GM12878 (cell line): Measurements from ENCODE around the gene C9orf78. TPM values are rescaled to one million over a fixed set of nuclear protein-coding genes. Genes with fewer than 3 reads are reported as not detected.

Experiments
- ATAC-seq: fragments of 200-7000 bp; cut with Tn5 transposase; 3 replicates; pipeline ENCODE4 v1.9.1; 2020; ENCODE audit warnings: mild to moderate bottlenecking, moderate library complexity
- BruUV-seq: library from RNA; stranded (reverse); fragments of 400-500 nt; replicated peaks from 2 replicates; lab custom pipeline; 2021; lab: Mats Ljungman, UMichigan
- CTCF ChIA-PET: fragments of 300-600 bp; sonication (Branson Sonifier 250); formaldehyde crosslinking; extraction: SDS; loops from one replicate; lab custom pipeline; 2021; ENCODE audit warnings: inconsistent platforms; lab: Yijun Ruan, JAX
- POLR2A ChIA-PET: fragments of 350-600 bp; formaldehyde crosslinking; extraction: SDS; loops from one replicate; lab custom pipeline; 2021; ENCODE audit warnings: inconsistent platforms; lab: Charles Lee
- RAD21 ChIA-PET: fragments of 300-600 bp; sonication (Branson Sonifier 250); formaldehyde crosslinking; loops from one replicate; lab custom pipeline; 2023; ENCODE audit warnings: antibody characterized with exemption; ENCODE audit not compliant: unreplicated experiment; lab: Charles Lee
- SMC1A ChIA-PET: fragments of 300-600 bp; sonication (Branson Sonifier 250); formaldehyde crosslinking; loops from one replicate; lab custom pipeline; 2023; ENCODE audit not compliant: unreplicated experiment, uncharacterized antibody; lab: Charles Lee
- DNase-seq: peaks from one replicate; pipeline ENCODE4 v3.0.0-alpha.2; 2011; ENCODE audit warnings: low read depth, low spot score
- FAIRE-seq: peaks from 3 replicates; lab custom pipeline; 2011; peaks lifted over from hg19 to GRCh38; lab: Jason Lieb, UNC
- H2AFZ ChIP-seq: 2 replicates; pipeline ENCODE4 v1.6.0; 2011; ENCODE audit warnings: low read depth, low read length, control low read depth; ENCODE audit not compliant: control insufficient read depth
- H3K27ac ChIP-seq: 2 replicates; pipeline ENCODE4 v1.5.1; 2011; ENCODE audit warnings: control low read depth; ENCODE audit not compliant: control insufficient read depth, insufficient read depth
- H3K27me3 ChIP-seq, 2 experiments: replicated peaks in 1 of 2; 2 replicates each; pipeline versions ENCODE4 v1.6.0 to v1.6.1; 2011; ENCODE audit warnings: low read length in 1 of 2; ENCODE audit not compliant: control insufficient read depth in 2 of 2, insufficient read depth in 2 of 2
- H3K36me3 ChIP-seq, 2 experiments: 2 replicates each; pipeline ENCODE4 v1.5.1; 2011; ENCODE audit warnings: low read length in 1 of 2; ENCODE audit not compliant: control insufficient read depth in 2 of 2, insufficient read depth in 2 of 2
- H3K4me1 ChIP-seq: 2 replicates; pipeline ENCODE4 v1.6.1; 2011; ENCODE audit warnings: mild to moderate bottlenecking, low read length, moderate library complexity, mixed read lengths; ENCODE audit not compliant: control insufficient read depth, insufficient read depth
- H3K4me2 ChIP-seq: 2 replicates; pipeline ENCODE4 v1.6.0; 2011; ENCODE audit warnings: control low read depth; ENCODE audit not compliant: control insufficient read depth, insufficient read depth
- H3K4me3 ChIP-seq: fragments of 200-600 bp; sonication (generic); 2 replicates; pipeline ENCODE4 v1.5.1; 2016
- H3K79me2 ChIP-seq: 2 replicates; pipeline ENCODE4 v1.6.0; 2011; ENCODE audit warnings: low read length; ENCODE audit not compliant: control insufficient read depth, insufficient read depth
- H3K9ac ChIP-seq: 2 replicates; pipeline ENCODE4 v1.8.0; 2011; ENCODE audit warnings: low read length, control low read depth, mixed read lengths; ENCODE audit not compliant: control insufficient read depth, insufficient read depth
- H3K9me3 ChIP-seq: replicated peaks from 3 replicates; pipeline ENCODE4 v1.5.1; 2011; ENCODE audit warnings: mild to moderate bottlenecking, low read length; ENCODE audit not compliant: control insufficient read depth, insufficient read depth
- H4K20me1 ChIP-seq: 2 replicates; pipeline ENCODE4 v1.6.0; 2011; ENCODE audit not compliant: control insufficient read depth, insufficient read depth
- EED ChIP-seq: sonication (generic); IDR thresholded peaks from 2 replicates; pipeline ENCODE4 v1.6.1; 2016; ENCODE audit warnings: antibody characterized with exemption, low read depth
- EZH2 ChIP-seq: IDR thresholded peaks from 2 replicates; pipeline ENCODE4 v1.6.1; 2012; ENCODE audit warnings: low read depth, mild to moderate bottlenecking, control low read depth, inconsistent platforms, low read length, borderline replicate concordance; ENCODE audit not compliant: control insufficient read depth
- HDAC6 ChIP-seq: fragments of 200-600 bp; sonication (generic); IDR thresholded peaks from one replicate; pipeline ENCODE4 v1.8.0; 2017; ENCODE audit warnings: antibody characterized with exemption; ENCODE audit not compliant: unreplicated experiment
- MEF2B ChIP-seq: fragments of 450-650 bp; IDR thresholded peaks from 2 replicates; pipeline ENCODE4 v1.6.1; 2018; ENCODE audit warnings: mild to moderate bottlenecking, moderate library complexity; ENCODE audit not compliant: partially characterized antibody, poor library complexity, severe bottlenecking
- NR2C2 ChIP-seq: IDR thresholded peaks from 2 replicates; pipeline ENCODE4 v1.6.1; 2011; ENCODE audit warnings: borderline replicate concordance, low read depth; ENCODE audit not compliant: control insufficient read depth, insufficient read length
- RUNX3 ChIP-seq: IDR thresholded peaks from 2 replicates; pipeline ENCODE4 v1.6.1; 2012; ENCODE audit warnings: low read length, inconsistent platforms
- SREBF1 ChIP-seq: IDR thresholded peaks from 2 replicates; pipeline ENCODE4 v1.6.1; 2012; ENCODE audit warnings: mild to moderate bottlenecking, low read length
- WGBS: methylation state at CpG from one replicate; pipeline ENCODE4 v1.1.6; 2016; ENCODE audit warnings: low lambda C conversion rate; ENCODE audit not compliant: insufficient replicate concordance, insufficient coverage; ENCODE audit errors: missing lambda C conversion rate; 5-methylcytosine and 5-hydroxymethylcytosine counted together
- in situ Hi-C: fragments of 300-500 bp; cut with MboI; formaldehyde crosslinking; loops from 9 replicates; pipeline ENCODE4 v1.14.3; 2018; ENCODE audit warnings: mixed read lengths
- intact Hi-C: fragments of 100-400 bp; cut with micrococcal nuclease; formaldehyde crosslinking; loops from one replicate; pipeline ENCODE4 v1.14.2; 2022; ENCODE audit not compliant: unreplicated experiment
- polyA plus RNA-seq, 11 experiments: library from polyadenylated mRNA; depleted of rRNA in 4 of 11; unstranded in 6 of 11; stranded (reverse) in 5 of 11; fragments of >200 nt; fragmentation: Nextera tagmentation in 4 of 11; fragmentation: Illumina TruSeq in 1 of 11; extraction: Ambion mirVana in 4 of 11; extraction: Trizol in 1 of 11; gene quantifications; 1 replicate in 1 of 11; 2 replicates in 10 of 11; pipeline versions ENCODE4 v1.2.1 to v1.2.3, GENCODE V29; 2011 to 2016; ENCODE audit warnings: inconsistent platforms in 2 of 11, missing spikeins in 2 of 11, low read depth in 1 of 11
- total RNA-seq, 4 experiments: library from RNA; depleted of rRNA in 3 of 4; stranded (reverse); fragments of >200 nt in 3 of 4; fragmentation: Illumina TruSeq in 1 of 4; extraction: Trizol in 1 of 4; gene quantifications; 2 replicates each; pipeline versions ENCODE4 v1.2.1 to v1.2.3, GENCODE V29; 2013 to 2021
- TF ChIP-seq, protein P1 (sequence below): fragments of 450-650 bp; IDR thresholded peaks from 2 replicates; pipeline ENCODE4 v1.6.1; 2017; ENCODE audit warnings: mild to moderate bottlenecking, moderate library complexity

C9orf78 gene
- total and polyA plus RNA-seq, 10 of the 15 experiments (the other 5 are each of a cell fraction or from before 2014, with no cell fraction given): 23.0 to 60.9 (median 47.5) TPM

DNA sequence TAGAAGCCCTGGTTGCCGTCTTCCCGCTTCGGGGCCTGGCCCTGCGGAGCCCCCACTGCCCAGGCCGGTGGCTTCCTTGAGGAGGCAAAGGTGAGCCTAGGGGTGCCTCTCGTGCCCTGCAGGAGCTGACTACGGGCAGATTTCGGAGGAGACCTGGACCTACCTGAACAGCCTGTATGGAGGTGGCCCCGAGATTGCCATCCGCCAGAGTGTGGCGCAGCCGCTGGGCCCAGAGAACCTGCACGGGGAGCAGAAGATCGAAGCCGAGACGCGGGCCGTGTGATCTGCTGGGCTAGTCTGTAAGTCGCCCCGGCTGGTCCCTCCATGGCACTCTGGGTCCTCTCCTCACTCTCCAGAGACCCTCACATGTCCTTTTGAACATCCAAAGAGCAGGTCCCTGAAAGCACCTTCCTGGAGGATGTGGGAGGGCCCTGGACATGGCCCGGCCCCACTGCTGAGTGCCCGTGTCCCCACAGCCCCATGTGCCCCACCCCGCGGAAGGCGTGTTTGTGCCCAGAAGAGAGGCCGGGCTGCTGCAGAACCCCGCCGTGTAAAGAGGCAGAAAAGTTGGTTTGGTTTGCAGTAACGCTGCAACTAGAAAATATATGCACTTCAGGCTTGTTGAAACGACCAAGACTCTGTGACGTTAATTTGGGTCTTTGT is 45.0 kb upstream of the C9orf78 start:
- no peak overlapping the region for H3K27ac ChIP-seq
- no peak overlapping the region for H3K4me2 ChIP-seq
- intact Hi-C loops: no loop called here
- no peak overlapping the region for H3K4me3 ChIP-seq
- ATAC-seq (no peak), FAIRE-seq (no peak), DNase-seq (no peak)
- peaks cover 0 to 3% of the 10 kb centered on the region in 2 experiments; a peak in 2 of 4 replicates for H3K36me3 ChIP-seq
- RAD21 ChIA-PET: no interaction called here
- SMC1A ChIA-PET: no interaction called here
- H4K20me1 ChIP-seq: no peaks in the 10 kb centered on the region; the same call in 1 of the 2 replicates
- peaks cover 6% of the 10 kb centered on the region for H3K79me2 ChIP-seq
- H3K27me3 ChIP-seq: no peaks in the 10 kb centered on the region
- H3K9me3 ChIP-seq: no peaks in the 10 kb centered on the region
- no peak for TF ChIP-seq NR2C2
- TF ChIP-seq, protein P1, sequence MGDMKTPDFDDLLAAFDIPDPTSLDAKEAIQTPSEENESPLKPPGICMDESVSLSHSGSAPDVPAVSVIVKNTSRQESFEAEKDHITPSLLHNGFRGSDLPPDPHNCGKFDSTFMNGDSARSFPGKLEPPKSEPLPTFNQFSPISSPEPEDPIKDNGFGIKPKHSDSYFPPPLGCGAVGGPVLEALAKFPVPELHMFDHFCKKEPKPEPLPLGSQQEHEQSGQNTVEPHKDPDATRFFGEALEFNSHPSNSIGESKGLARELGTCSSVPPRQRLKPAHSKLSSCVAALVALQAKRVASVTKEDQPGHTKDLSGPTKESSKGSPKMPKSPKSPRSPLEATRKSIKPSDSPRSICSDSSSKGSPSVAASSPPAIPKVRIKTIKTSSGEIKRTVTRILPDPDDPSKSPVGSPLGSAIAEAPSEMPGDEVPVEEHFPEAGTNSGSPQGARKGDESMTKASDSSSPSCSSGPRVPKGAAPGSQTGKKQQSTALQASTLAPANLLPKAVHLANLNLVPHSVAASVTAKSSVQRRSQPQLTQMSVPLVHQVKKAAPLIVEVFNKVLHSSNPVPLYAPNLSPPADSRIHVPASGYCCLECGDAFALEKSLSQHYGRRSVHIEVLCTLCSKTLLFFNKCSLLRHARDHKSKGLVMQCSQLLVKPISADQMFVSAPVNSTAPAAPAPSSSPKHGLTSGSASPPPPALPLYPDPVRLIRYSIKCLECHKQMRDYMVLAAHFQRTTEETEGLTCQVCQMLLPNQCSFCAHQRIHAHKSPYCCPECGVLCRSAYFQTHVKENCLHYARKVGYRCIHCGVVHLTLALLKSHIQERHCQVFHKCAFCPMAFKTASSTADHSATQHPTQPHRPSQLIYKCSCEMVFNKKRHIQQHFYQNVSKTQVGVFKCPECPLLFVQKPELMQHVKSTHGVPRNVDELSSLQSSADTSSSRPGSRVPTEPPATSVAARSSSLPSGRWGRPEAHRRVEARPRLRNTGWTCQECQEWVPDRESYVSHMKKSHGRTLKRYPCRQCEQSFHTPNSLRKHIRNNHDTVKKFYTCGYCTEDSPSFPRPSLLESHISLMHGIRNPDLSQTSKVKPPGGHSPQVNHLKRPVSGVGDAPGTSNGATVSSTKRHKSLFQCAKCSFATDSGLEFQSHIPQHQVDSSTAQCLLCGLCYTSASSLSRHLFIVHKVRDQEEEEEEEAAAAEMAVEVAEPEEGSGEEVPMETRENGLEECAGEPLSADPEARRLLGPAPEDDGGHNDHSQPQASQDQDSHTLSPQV: no peak
- TF ChIP-seq RUNX3: no peak
- TF ChIP-seq EED: no peak
- TF ChIP-seq HDAC6: no peak
- TF ChIP-seq MEF2B: no peak
- TF ChIP-seq EZH2: no peak
- TF ChIP-seq SREBF1: no peak
- H3K4me1 ChIP-seq: peaks cover 13% of the 10 kb centered on the region
- in situ Hi-C loops: loop anchor here (10.0 kb wide), 1 partner anchor 365 kb away; no protein-coding TSS in a partner anchor
- CTCF ChIA-PET: no interaction called here
- H3K9ac ChIP-seq: no peak overlapping the region
- 85% methylated on average over 28 of the region's 31 CpGs for WGBS
- no TSS peak for BruUV-seq
- POLR2A ChIA-PET: no interaction called here
- H2AFZ ChIP-seq: no peak overlapping the region
